Amygdala (tissue), 56 donors: ENCODE measurements around the gene SEMA3C.

Experiments used
- DNase-seq, 56 donors: peaks; one replicate each; lab custom pipeline; 2025; lab: John Stamatoyannopoulos, UW

Gene SEMA3C

GRCh38 chr7:80763289-80763688 is 155.6 kb downstream of the SEMA3C start:
- DNase-seq: no peak

DNA sequence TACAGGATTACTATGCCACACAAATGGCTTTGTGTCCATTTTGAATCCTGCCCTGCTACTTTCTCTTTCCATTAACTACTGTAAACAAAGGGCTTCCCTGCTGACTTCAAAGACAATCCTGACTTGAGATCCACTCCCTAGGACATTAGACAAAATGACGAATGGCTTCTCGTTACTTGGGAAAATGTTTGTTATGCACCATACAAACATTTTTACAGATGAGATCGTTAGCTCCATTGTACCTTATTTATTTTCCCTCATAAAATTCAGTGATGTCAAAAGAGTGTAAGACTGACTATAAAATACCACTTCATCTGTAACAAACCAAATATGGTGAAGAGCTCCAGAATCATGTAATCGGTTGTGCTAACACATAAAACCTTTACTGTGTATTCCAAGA is 158.6 kb downstream of the SEMA3C start:
- no peak for DNase-seq

GRCh38 chr7:80752954-80753690 is 165.7 kb downstream of the SEMA3C start:
- no peak for DNase-seq

GRCh38 chr7:80749270-80749669 is 169.6 kb downstream of the SEMA3C start:
- no peak for DNase-seq

GRCh38 chr7:80748363-80749042 is 170.3 kb downstream of the SEMA3C start:
- peak in 1 of 56 donors; percentile 6 for DNase-seq

DNA sequence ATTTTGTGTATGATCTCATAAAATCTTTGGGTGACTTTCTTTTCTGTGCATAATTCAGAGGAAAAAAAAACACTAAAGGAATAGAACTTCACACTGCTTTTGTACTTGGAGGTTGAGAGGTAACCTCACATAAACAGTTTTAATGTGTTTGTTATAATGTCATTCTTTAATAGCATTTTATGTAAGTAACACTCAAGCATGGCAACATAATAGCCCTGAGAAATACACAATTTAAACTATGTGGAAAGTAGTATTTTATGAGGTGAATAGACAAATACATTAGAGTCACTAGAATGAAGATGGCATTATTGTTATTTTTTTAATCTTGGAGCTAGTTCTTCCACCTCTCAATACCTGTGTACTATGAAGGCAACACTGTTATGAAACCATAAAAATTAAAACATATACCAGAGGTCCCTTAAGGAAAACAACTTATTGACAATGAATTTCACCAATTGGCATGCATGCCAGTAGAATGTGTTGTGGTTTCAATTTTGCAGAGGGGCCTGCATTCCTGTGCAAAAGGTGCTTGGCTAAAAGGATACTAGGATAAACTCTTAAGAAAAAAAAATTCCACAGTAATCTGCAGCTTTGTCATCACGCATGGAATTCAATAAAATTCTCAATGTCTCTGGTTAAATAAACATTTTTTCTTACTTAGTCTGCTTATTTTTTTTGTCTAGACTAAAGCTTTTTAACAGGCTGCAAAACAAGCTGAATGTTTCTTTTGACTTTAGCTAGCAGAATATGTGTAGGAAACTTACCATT is 177.9 kb downstream of the SEMA3C start:
- DNase-seq: no peak

DNA sequence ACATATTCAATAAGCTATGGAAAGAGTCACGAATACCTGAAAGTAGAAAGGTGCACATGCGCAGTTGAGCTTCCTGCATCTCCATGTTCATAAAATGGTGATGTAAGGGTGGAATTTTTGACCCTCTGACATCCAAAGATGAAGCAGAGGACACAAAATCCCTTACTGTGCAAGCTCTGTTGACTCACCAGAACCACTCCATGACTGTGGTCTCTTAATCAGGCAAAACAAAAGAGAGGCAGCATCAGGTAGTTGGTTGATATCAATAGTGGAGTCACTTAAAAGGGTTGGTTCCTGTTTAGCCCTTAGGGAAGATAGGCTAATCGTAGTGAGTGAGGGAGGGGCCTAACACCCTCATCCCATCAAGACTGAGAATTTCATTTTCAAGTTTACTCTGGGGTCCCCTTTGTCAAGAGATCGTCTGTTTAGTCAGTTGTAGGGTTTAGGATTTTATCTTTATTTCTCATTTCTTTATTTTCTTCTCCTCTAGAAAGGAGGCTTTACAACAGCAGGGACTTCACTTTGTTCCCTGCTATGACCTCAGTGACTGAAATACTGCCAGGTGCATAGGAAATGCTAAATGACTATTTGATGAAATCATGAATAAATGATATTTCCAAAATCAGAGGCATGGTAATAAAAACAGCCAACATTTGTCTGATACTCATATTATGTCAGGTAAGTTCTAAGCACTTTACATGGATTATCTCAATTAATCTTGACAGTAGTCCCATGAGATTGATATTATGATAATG is 182.3 kb downstream of the SEMA3C start:
- no peak for DNase-seq

GRCh38 chr7:80735330-80735729 is 183.5 kb downstream of the SEMA3C start:
- no peak for DNase-seq

GRCh38 chr7:80734011-80734410 is 184.8 kb downstream of the SEMA3C start:
- no peak for DNase-seq

DNA sequence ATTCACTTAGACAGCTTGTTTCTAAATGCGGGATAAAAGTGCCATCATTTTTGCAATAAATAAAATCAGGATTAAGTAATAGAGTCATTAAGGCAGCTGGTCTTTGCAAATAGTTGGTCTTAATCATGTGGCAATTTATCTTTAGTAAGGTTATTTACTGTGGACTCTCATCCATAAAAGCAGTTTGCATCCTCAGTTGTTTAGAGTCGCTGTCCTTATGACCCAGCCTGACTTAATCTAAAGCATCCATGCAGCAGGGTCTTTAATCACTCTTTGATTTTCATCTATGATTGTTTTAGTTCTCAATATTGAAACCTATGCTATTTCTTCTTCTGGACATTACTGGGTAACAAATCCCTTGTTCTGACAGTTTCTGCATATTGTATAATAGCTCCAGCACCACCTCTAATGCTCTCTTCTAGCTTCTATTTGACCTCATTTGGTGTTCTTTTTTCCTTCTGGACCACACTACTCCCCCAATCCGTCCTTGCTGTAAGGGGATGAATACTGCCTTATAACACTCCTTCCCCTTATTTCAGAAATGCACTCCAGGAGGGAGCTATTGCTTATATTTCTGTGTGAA is 185.4 kb downstream of the SEMA3C start:
- no peak for DNase-seq

- no peak for DNase-seq
Observed at GRCh38 chr7:80732630-80733029, 186.2 kb downstream of the SEMA3C start.

- DNase-seq: no peak
Observed at GRCh38 chr7:80731281-80731680, 187.6 kb downstream of the SEMA3C start.

DNA sequence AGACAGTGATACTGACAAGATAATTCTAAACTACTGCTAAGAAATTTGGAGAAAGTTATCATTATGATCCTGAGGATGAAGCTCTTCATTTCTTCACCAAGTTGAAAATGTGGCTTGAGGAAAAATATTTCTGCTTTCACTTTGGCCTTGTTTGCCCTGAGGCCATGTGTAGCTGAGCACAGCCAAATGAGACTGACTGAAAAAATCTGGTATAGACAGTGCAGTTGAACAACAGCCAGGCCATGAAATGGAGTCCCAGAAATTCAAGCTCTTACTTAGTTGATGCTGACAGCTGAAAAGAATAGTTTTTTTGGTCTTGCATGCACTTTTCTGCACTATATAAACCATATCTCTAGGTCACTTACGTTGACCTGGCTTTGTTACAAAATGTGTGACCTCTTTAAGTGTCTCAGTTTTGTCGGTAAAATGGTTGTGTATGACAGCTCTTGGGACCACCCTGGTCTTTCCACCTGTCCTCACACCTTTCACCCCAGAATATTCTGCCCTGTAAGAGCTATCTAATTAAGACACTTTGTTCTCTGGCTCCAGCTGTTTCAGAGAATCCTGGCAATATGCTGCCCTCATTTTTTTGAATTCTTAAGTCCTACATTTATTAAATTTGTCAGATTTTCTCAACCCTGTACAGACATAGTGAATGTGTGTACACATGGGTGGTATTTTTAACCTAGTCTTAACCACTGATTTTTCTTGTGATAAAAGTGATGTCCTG is 189.1 kb downstream of the SEMA3C start:
- no peak for DNase-seq

DNA sequence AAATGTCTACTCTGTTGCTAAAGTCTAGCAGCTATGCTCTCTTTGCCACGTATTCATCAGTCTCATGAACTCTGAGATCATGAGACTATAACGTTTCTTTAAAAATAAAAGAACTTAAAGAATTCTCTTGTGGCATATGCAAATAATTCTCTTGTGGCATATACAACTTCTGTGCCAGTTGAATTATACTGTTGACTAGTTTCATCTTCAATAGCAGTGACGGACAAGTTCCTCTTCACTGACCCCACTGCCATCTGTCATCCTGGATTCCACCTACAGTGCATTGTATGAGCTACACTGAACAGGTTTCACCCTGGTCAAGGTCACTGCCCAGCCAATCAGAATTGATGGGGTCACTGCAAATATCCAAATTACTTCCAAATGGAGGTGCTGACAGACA is 192.2 kb downstream of the SEMA3C start:
- DNase-seq: no peak

GRCh38 chr7:80725181-80725611 is 193.7 kb downstream of the SEMA3C start:
- no peak for DNase-seq

DNA sequence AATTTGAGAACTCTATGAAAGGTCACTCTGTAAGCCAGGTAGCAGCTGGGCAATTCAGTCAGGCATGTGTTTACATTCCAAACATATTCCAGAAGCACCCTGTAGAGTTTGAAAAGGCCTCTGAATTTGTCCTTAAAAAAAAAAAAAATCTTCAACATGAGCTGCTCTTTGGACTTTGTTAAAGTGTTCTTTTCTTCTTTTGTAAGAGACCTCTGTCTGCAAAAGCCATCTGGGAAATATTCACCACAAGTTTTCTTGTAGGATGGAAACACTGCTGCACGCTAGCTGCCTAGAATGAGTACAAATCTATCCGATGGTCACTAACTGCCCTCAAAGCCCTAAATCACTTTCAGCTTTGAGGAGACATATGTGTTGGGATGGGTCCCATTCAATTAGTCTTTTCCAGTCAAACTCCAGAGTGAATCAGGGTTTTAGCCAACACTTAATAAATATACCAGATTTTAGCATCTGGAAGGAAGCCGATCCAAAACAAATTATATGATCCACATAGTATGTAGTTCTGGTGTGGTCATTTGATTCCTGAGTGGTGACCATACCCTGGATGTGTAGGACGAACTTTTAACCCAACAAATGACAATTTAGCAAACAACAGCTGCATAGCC is 194.5 kb downstream of the SEMA3C start:
- DNase-seq: no peak

GRCh38 chr7:80722616-80723195 is 196.1 kb downstream of the SEMA3C start:
- DNase-seq: no peak

GRCh38 chr7:80721883-80722615 is 196.8 kb downstream of the SEMA3C start:
- peak in 8 of 56 donors; percentile 2 to 49 (median 9) for DNase-seq
